Prostate gland (tissue), 2 donors: Measurements from ENCODE around the gene IRF9. TPM values are rescaled to one million over a fixed set of nuclear protein-coding genes. Genes with fewer than 3 reads are reported as not detected.

Experiments
- DNase-seq: peaks from one replicate; pipeline ENCODE4 v3.0.0-alpha.2; 2019; ENCODE audit warnings: low spot score
- H3K27ac ChIP-seq, 2 donors: fragments of 200-600 bp; sonication (generic); 2 replicates each; pipeline ENCODE4 v1.5.1; 2017 to 2019
- H3K27me3 ChIP-seq: fragments of 200-600 bp; sonication (generic); replicated peaks from 2 replicates; pipeline ENCODE4 v1.5.1; 2019; ENCODE audit not compliant: insufficient read depth
- H3K36me3 ChIP-seq, 2 donors: fragments of 200-600 bp; sonication (generic); 1 replicate in 1 of 2; 2 replicates in 1 of 2; pipeline versions ENCODE4 v1.5.1 to v1.8.1; 2017 to 2019
- H3K4me1 ChIP-seq: fragments of 200-600 bp; sonication (generic); replicated peaks from 2 replicates; pipeline ENCODE4 v1.5.1; 2019
- H3K4me3 ChIP-seq, 2 donors: fragments of 200-600 bp; sonication (generic); 2 replicates each; pipeline ENCODE4 v1.5.1; 2017 to 2019
- H3K9me3 ChIP-seq: fragments of 200-600 bp; sonication (generic); 2 replicates; pipeline ENCODE4 v1.5.1; 2017
- CTCF ChIP-seq, 4 experiments: fragments of 200-600 bp in 2 of 4; fragments of 450-650 bp in 2 of 4; sonication (generic) in 2 of 4; IDR thresholded peaks; 1 replicate in 3 of 4; 2 replicates in 1 of 4; pipeline ENCODE4 v1.5.1; 2016 to 2019; ENCODE audit warnings: antibody characterized with exemption in 4 of 4, mild to moderate bottlenecking in 2 of 4, moderate library complexity in 2 of 4
- POLR2A ChIP-seq: fragments of 450-650 bp; IDR thresholded peaks from one replicate; pipeline ENCODE4 v1.6.1; 2016; ENCODE audit warnings: antibody characterized with exemption, mild to moderate bottlenecking
- POLR2AphosphoS5 ChIP-seq: sonication (generic); formaldehyde crosslinking; IDR thresholded peaks from one replicate; pipeline ENCODE4 v1.6.1; 2017; ENCODE audit warnings: antibody characterized with exemption
- WGBS: methylation state at CpG from one replicate; pipeline ENCODE4 v1.1.5; 2018; 5-methylcytosine and 5-hydroxymethylcytosine counted together
- intact Hi-C: fragments of 100-400 bp; cut with DNase I; formaldehyde crosslinking; loops from one replicate; pipeline ENCODE4 v1.14.2; 2022
- total RNA-seq, 2 donors: library from RNA; depleted of rRNA; stranded (reverse); fragments of >200 nt; gene quantifications; one replicate each; pipeline ENCODE4 v1.1.0, GENCODE V29; 2016

The IRF9 gene
- 10 to 100 TPM; 61.5 to 82.9 TPM for total RNA-seq

GRCh38 chr14:24160850-24161804 lies at the start of gene IRF9:
Gene IRF9, plus strand, starts transcription at chr14:24161265. Its CDS starts 880 bp downstream, at chr14:24162145.
- 0% methylated on average over 12 of the region's 12 CpGs for WGBS
- Histone ChIP-seq H3K9me3 (no peaks in the 10 kb centered on the region), H3K4me3 (peak within 1 kb of the TSS; percentile 42 to 52), H3K4me1 (peaks cover 11% of the 10 kb centered on the region), H3K27me3 (no peaks in the 10 kb centered on the region), H3K27ac (peak within 1 kb of the TSS; percentile 92 to 96), H3K36me3 (peaks cover 15 to 19% of the 10 kb centered on the region in 2 donors)
- TF ChIP-seq CTCF (IDR thresholded peaks at IDR 0.05): peak; percentile 95 to 99 (median 98)
- TF ChIP-seq POLR2A: peak; percentile 68
- peak; percentile 99 for TF ChIP-seq POLR2AphosphoS5
- peak; percentile 95 for DNase-seq
- intact Hi-C loops: loop anchor here (5.0 kb wide), 1 partner anchor 149 kb away; no protein-coding TSS in a partner anchor

DNA sequence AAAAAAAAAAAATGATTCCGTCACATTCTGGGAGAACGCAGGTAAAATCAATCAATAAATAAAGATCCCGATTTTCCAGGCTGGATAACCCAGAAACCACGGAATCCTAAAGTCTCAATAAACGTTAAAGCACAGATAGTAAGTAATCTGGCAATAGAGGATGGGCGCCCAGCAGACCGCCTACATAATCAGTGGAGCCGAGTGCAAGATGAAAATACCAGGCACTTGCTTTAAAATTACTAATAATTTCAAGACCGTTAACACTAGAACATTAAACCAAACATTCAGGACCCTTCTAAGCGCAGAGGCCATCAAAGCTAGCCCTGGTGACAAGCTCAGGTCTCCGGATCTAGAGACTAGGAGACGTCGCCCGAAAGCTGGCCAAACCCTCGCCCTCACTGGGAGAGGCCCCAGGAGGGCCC lies 47.7 kb upstream of the IRF9 start:
- TF ChIP-seq POLR2A (no peak), CTCF (IDR thresholded peaks at IDR 0.05) (no peak), POLR2AphosphoS5 (no peak)
- H3K4me3 ChIP-seq: peak overlapping the region; percentile 62 to 69
- no peaks in the 10 kb centered on the region for H3K9me3 ChIP-seq
- H3K36me3 ChIP-seq: peaks cover 0 to under 1% of the 10 kb centered on the region in 2 donors
- intact Hi-C loops: no loop called here
- H3K4me1 ChIP-seq: peaks cover 4% of the 10 kb centered on the region
- H3K27ac ChIP-seq: peak overlapping the region; percentile 99
- no peaks in the 10 kb centered on the region for H3K27me3 ChIP-seq
- WGBS: 11% methylated on average over 15 of the region's 15 CpGs
- no peak for DNase-seq

DNA sequence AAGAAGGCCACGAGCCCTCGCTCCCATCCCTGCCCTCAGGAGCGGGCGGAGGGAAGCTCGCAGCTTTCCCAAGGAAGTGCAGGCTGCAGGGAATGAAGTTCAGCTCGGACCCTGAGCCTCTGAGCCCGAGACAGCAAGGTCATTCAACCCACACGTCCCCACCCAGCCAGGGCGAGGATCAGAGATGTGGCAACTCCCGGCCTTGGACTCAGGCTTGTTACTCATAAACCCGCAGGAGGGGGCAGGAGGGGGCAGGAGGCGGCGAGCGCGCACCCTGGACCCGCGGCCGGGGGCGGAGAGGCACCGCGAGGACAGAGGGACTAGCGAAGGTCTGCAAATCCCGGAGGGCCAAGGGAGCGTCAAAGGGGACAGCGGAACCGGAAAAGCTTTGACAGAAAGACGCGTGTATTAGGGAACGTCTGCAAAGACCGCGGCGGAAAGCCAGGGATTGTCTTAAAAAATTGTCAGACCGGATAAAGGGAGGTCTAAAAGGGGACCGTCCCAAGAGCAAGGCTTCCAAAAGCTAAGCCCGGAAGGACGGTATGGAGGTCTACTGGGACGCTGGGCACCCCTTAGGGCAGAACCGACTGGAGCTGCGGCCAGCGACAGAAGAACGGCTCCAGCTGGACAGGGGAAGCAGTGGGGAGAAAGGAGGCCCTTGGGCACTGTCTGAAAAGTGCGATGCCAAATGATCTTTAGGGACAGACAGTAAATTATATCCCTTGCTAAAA lies 47.1 kb upstream of the IRF9 start:
- intact Hi-C loops: loop anchor here (2.0 kb wide), 2 partner anchors 19 to 27 kb away; partner anchors contain the start of genes EMC9 and PCK2
- peak overlapping the region; percentile 62 to 69 for H3K4me3 ChIP-seq
- H3K27ac ChIP-seq: peak overlapping the region; percentile 99
- DNase-seq: peak; percentile 75
- peaks cover 2 to 7% of the 10 kb centered on the region in 2 donors for H3K36me3 ChIP-seq
- peaks cover 4% of the 10 kb centered on the region for H3K4me1 ChIP-seq
- peak; percentile 26 for TF ChIP-seq POLR2A
- TF ChIP-seq CTCF (IDR thresholded peaks at IDR 0.05): no peak
- H3K27me3 ChIP-seq: no peaks in the 10 kb centered on the region
- under 1% methylated on average over 42 of the region's 42 CpGs for WGBS
- H3K9me3 ChIP-seq: no peaks in the 10 kb centered on the region

DNA sequence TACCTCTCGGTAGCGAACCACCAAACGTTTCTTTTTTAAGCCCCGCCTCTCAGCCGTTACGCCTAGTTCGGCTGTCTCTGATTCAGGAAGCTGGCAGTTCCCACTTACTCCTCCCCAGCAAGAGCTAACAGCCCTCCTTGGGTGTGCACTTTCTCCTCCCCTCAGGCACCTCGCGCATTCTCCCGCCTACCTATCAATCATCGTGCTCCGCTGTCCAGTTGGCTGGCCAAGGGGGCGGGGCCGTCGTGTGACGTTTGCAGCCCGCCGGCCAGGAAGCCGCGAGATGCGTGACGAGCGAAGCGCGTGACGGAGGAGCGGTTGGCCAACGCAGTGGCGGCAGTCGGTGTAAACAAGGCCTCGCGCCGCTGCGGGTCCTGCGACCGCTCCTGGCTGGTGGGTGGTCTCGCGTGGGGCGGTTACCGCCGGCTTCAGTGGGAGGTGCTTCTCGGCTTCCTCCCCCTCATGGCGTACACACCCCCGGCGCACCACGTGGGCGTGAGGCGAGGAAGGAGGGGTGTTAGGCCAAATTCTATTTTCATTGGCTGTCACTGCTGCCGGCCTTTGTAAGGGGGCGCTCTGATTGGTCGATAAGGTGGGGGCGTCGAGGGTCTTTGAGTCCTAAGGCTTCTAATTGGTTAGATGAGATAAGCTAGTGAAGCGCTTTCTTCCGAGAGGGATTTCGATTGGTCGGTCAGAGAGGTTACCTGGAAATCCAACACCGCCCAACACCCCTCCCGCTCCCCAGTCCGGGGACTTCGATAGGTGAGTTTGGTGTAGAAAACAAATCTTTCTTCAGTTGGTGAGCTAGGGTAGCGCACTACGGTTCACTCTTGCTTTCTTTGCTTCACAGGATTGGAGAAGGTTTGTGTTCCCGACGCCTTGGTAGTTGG lies 46.3 kb upstream of the IRF9 start, which contains the start of the genes DCAF11 and NRL:
Gene DCAF11, plus strand, starts transcription at position 246 of the 890 bp plus-strand sequence. CDS start 818 bp downstream, outside the sequence.
Gene NRL, minus strand, starts transcription at position 418 of the 890 bp plus-strand sequence. CDS start 32,101 bp downstream, outside the sequence.
- Histone ChIP-seq H3K9me3 (no peaks in the 10 kb centered on the region), H3K36me3 (peaks cover 2 to 14% of the 10 kb centered on the region in 2 donors), H3K27ac (peak within 1 kb of the TSS; percentile 99), H3K4me3 (peak within 1 kb of the TSS; percentile 62 to 69), H3K27me3 (no peaks in the 10 kb centered on the region), H3K4me1 (peaks cover 4% of the 10 kb centered on the region)
- intact Hi-C loops: loop anchor here (2.0 kb wide), 2 partner anchors 20 to 26 kb away; partner anchors contain the start of genes EMC9 and PCK2
- WGBS: under 1% methylated on average over 64 of the region's 65 CpGs
- peak; percentile 99 for DNase-seq
- TF ChIP-seq POLR2A (peak; percentile 84), POLR2AphosphoS5 (peak; percentile 93), CTCF (IDR thresholded peaks at IDR 0.05) (peak in 1 of 4 experiments; percentile 2)
